NCI-H774 (cell line): ENCODE data around the gene CARD11.

Source experiments
- DNase-seq: peaks from one replicate; lab custom pipeline; 2025; lab: John Stamatoyannopoulos, UW

Gene CARD11

GRCh38 chr7:3020416-3020815 lies 23.3 kb downstream of the CARD11 start:
- no peak for DNase-seq

DNA sequence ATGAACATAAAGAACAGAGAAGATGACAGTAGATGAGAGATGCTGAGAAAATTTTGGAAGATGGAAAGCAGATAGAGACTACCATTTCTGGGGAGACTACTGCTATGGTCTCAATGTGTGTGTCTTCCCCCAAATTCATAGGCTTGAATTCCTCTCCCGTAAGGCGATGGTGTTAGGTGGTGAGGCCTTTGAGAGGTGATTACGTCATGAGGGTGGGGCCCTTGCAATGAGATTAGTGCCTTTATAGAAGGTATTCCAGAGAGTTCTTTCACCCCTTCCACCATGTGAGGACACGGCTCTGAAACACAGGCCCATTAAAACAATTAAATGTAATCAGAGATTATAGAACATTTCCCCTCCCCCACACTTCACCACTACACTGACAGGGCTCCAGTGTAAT lies 23.9 kb downstream of the CARD11 start:
- DNase-seq = no peak

GRCh38 chr7:3013975-3014792 lies 29.5 kb downstream of the CARD11 start:
- DNase-seq = no peak

GRCh38 chr7:3011211-3011852 lies 32.3 kb downstream of the CARD11 start:
- DNase-seq = no peak

GRCh38 chr7:3010161-3010560 lies 33.5 kb downstream of the CARD11 start:
- DNase-seq = no peak

DNA sequence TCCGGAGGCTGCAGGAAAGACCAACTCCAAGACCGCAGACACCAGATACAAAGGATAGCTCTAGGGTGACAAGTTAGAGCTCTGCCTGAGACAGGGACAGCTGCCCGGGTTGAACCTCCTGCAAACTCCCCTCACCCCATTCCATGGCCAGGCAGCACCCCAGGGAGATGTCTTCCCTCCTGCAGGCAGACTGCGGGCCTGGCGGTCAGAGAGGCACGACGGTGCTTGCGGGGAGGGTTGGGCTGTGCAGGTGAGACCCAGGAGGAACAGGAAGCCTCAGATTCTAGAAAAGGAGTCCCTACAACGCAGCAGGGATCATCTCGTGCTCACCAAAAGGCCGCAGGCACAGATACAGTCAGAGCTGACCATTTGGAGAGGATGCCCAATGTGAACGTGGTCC lies 34.6 kb downstream of the CARD11 start:
- DNase-seq = no peak

DNA sequence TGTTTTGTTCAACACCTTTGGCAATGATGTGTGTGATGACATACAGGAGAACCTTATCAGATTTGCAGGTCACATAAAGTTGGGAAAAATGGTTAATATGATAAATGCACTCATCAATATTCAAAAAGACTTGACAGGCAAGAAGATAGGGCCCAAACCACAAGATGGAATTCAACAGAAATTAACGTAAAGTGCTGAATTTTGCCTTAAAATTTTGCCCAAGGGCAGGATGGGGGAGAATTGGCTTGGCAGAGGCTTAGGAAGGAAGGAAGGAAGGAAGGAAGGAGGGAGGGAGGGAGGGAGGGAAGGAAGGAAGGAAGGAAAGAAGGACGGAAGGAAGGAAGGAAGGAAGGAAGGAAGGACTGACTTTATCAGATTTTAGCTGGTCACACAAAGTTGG lies 35.3 kb downstream of the CARD11 start:
- DNase-seq = no peak

GRCh38 chr7:3007696-3008095 lies 36.0 kb downstream of the CARD11 start:
- DNase-seq = no peak

GRCh38 chr7:3005257-3005656 lies 38.4 kb downstream of the CARD11 start:
- DNase-seq = no peak

- DNase-seq = no peak
Measured at GRCh38 chr7:3003936-3004335, 39.7 kb downstream of the CARD11 start.

GRCh38 chr7:3002631-3003030 lies 41.0 kb downstream of the CARD11 start:
- DNase-seq = no peak

GRCh38 chr7:3000566-3000965 lies 43.1 kb downstream of the CARD11 start:
- no peak for DNase-seq

DNA sequence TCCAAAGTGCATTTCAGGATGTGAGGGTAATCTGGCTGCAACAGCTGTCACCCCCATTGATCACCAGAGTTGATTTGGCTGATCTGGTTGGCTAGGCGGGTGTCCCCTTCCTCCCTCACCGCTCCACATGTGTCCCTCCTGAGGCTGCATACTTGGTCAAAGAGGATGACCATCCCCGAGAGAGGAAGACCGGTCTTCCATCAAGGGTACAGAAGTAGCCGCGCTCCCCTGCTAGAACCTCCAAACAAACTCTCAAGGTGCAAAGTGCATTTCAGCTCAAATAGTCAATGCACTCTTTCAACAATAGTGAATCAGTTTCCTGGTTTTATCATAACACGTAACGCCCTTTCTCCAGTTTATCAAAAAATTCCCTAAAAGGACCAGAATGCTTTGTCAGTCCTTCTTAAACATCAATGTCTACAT lies 44.6 kb downstream of the CARD11 start:
- DNase-seq = no peak

DNA sequence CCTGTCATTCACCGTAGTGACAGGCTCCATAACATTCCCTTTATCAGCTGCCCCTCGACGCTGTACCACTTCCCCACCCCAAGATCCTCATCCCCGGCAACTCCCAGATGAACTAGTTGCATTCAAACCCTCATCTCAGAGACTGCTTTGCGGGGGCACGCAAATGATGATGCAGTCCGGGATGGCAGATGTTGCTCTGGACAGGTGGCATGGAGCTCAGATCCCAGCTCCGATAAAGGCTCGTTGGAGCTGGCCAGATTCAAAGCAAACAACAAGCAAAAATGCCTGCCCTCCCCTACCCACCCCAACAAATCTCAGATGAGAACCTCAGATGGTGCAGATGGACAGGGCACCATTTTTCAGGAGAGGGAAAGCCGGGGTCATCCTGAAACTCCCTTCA lies 46.7 kb downstream of the CARD11 start:
- no peak for DNase-seq

DNA sequence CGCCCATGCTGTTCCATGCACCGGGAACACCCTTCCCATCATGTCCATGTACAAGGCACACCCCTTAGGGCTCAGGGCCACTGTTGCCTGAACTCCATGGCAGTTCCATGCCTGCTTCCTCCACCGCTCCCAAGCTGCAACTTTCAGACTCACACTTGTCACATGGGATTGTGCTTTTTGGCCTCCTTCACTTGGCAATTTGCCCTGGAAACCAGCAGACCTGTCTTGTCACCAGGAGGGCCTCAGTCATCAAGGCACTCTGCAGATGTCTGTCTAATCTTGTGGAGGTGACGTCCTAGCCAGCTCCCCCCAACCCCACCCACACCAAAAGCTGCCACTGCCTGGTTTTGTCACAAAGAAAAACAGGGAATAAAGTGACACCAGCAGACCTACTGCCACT lies 47.5 kb downstream of the CARD11 start:
- no peak for DNase-seq

- no peak for DNase-seq
Measured at GRCh38 chr7:2993868-2994267, 49.8 kb downstream of the CARD11 start.

DNA sequence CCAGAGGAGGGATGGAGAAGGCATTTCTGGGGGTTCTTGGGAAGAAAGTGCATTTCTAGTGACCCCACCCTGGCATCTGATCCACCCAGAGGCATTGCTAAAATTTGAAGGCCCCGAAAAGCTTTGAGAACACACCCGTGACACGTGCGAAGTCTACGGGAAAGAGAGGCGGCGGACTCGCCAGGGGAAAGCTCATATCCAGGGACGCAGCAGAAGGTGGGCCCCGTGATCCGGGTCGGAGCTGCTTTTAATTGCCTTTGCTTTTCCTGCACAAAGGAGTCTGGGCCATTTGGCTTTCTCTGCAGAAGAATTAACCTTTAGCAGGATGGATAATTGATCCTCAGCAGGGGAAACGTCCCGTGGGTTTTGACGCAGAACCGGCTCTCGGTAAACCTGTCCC lies 50.3 kb downstream of the CARD11 start:
- DNase-seq = no peak

DNA sequence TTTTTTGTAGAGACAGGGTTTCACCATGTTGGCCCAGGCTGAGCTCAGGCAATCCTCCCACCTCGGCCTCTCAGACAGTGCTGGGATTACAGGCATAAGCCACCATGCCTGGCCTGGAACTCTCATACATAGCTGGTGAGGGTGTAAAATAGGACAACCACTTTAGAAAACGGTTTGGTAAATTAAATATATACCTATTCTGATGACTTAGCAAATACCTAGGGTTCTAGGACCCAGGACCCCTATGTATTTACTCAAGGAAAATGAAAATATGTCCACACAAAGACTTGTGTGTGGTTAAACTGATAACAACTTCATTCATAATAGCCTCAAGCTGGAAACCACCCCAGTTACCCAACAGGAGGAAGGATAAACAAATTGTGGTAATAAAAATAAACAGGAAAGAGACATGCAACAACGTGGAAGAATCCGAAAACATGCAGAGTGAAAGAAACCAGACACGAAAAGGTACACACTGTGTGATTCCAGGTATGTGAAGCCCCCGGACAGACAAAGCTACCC lies 52.7 kb downstream of the CARD11 start:
- DNase-seq = no peak

DNA sequence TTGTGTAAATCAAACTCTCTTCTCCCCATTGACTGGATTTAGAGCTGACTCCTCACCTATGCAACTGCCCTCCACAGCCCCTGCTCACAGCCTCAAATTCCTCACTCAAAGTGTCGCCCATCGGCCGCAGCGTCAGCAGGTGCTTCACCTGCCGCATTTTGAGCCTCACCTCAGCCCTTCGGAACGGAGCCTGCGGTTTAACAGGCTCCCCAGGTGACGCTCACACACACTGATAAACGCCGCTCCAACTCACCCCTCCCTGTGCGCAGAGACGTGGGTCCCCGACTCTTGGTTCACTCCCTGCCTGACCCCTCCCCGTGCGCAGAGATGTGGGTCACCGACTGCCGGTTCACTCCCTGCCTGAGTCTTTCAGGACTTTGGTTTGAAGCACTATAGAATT lies 57.1 kb downstream of the CARD11 start:
- no peak for DNase-seq

GRCh38 chr7:2985866-2986265 lies 57.8 kb downstream of the CARD11 start:
- no peak for DNase-seq

- DNase-seq = no peak
Measured at GRCh38 chr7:2984091-2984490, 59.6 kb downstream of the CARD11 start.

DNA sequence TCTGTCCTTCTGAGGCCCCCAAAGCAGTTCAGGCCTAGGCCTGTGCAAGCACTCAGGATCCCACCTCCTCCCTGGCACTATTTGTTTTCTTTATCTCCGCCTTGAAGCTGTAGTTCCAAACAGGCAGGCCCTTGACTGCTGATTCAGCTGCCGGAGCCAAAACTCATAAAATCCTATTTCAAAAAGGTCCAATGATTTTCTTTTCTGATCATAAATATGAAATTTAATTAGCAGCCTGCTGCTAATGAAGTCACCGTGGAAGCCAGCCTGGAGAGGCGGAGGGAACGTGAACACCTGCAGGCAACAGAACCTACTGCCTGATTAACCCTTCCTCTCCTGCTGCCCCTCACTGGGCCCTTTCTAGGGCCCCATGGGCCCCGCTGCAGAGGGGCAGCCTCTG lies 60.1 kb downstream of the CARD11 start:
- no peak for DNase-seq

GRCh38 chr7:2982831-2983230 lies 60.8 kb downstream of the CARD11 start:
- DNase-seq = no peak

GRCh38 chr7:2982401-2982800 lies 61.3 kb downstream of the CARD11 start:
- DNase-seq = no peak
